ENCODE results near the gene LIPN. TPM values are rescaled to one million over a fixed set of nuclear protein-coding genes. Genes with fewer than 3 reads are reported as not detected.

Gene LIPN
- polyA plus RNA-seq, 1 donor from 2014 or later: not detected

DNA sequence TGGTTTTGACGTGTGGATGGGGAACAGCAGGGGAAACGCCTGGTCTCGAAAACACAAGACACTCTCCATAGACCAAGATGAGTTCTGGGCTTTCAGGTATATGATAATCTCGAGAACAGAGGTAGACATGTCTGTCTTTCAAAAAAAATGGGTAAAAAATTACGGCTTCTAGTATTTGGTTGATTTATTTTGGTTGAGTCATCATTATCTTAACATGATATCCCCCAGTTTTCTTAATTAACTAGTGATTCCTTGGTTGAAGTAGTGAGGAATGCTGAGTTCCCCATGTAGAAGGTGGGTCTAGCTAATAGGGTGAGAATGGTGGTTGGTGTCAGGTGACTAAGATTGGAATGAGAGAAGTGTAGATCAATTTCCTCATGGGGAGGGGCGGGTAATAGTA, 53.4 kb downstream of the LIPN start:
- no peaks in the 10 kb centered on the region for H3K27me3 ChIP-seq (ENCODE audit: insufficient read depth, low read depth, low read length)
- H3F3A ChIP-seq (ENCODE audit: insufficient read depth, low read length, poor library complexity, severe bottlenecking): no peaks in the 10 kb centered on the region
- H3K9me3 ChIP-seq (ENCODE audit: low read length): no peaks in the 10 kb centered on the region
- H3K4me3 ChIP-seq (ENCODE audit: low read length): no peak overlapping the region
- TF ChIP-seq EZH2 (IDR thresholded peaks at IDR 0.05; ENCODE audit: borderline replicate concordance, insufficient read depth, low read length, poor library complexity, severe bottlenecking) (no peak), RAD21 (conservative IDR thresholded peaks at IDR 0.05) (no peak), TAF1 (IDR thresholded peaks at IDR 0.05; ENCODE audit: low read depth) (no peak), MXI1 (conservative IDR thresholded peaks at IDR 0.05; ENCODE audit: poor library complexity, severe bottlenecking) (no peak), SMC3 (conservative IDR thresholded peaks at IDR 0.05; ENCODE audit: poor library complexity) (no peak), REST (IDR thresholded peaks at IDR 0.05; ENCODE audit: borderline replicate concordance) (no peak), POLR2AphosphoS5 (IDR thresholded peaks at IDR 0.05) (no peak), EP300 (conservative IDR thresholded peaks at IDR 0.05; ENCODE audit: poor library complexity, severe bottlenecking) (no peak)
- TF ChIP-seq, protein P1, sequence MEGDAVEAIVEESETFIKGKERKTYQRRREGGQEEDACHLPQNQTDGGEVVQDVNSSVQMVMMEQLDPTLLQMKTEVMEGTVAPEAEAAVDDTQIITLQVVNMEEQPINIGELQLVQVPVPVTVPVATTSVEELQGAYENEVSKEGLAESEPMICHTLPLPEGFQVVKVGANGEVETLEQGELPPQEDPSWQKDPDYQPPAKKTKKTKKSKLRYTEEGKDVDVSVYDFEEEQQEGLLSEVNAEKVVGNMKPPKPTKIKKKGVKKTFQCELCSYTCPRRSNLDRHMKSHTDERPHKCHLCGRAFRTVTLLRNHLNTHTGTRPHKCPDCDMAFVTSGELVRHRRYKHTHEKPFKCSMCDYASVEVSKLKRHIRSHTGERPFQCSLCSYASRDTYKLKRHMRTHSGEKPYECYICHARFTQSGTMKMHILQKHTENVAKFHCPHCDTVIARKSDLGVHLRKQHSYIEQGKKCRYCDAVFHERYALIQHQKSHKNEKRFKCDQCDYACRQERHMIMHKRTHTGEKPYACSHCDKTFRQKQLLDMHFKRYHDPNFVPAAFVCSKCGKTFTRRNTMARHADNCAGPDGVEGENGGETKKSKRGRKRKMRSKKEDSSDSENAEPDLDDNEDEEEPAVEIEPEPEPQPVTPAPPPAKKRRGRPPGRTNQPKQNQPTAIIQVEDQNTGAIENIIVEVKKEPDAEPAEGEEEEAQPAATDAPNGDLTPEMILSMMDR (IDR thresholded peaks at IDR 0.05; ENCODE audit: poor library complexity, severe bottlenecking): no peak
- no peaks in the 10 kb centered on the region for H3K9me2 ChIP-seq (ENCODE audit: insufficient read depth, low read length)
- H3K36me3 ChIP-seq (ENCODE audit: insufficient read depth, low read length): no peaks in the 10 kb centered on the region
- H3K9ac ChIP-seq (ENCODE audit: low read length): no peak overlapping the region
- no peak overlapping the region for H3K27ac ChIP-seq (ENCODE audit: low read length)
- H4K20me1 ChIP-seq (ENCODE audit: insufficient read depth): no peaks in the 10 kb centered on the region
- H2AFZ ChIP-seq (ENCODE audit: low read depth, low read length): no peak overlapping the region
- H3K4me2 ChIP-seq (ENCODE audit: low read length): no peak overlapping the region
- H3K79me2 ChIP-seq (replicated peaks; ENCODE audit: insufficient read depth, low read length): no peaks in the 10 kb centered on the region

- no peak for TF ChIP-seq POLR2AphosphoS5 (IDR thresholded peaks at IDR 0.05)
- TF ChIP-seq, protein P1 (IDR thresholded peaks at IDR 0.05; ENCODE audit: poor library complexity, severe bottlenecking): no peak
- no peak for TF ChIP-seq MXI1 (conservative IDR thresholded peaks at IDR 0.05; ENCODE audit: poor library complexity, severe bottlenecking)
- TF ChIP-seq RAD21 (conservative IDR thresholded peaks at IDR 0.05): no peak
- TF ChIP-seq REST (IDR thresholded peaks at IDR 0.05; ENCODE audit: borderline replicate concordance): no peak
- no peak for TF ChIP-seq TAF1 (IDR thresholded peaks at IDR 0.05; ENCODE audit: low read depth)
- no peak for TF ChIP-seq EP300 (conservative IDR thresholded peaks at IDR 0.05; ENCODE audit: poor library complexity, severe bottlenecking)
- TF ChIP-seq SMC3 (conservative IDR thresholded peaks at IDR 0.05; ENCODE audit: poor library complexity): no peak
- no peak for TF ChIP-seq EZH2 (IDR thresholded peaks at IDR 0.05; ENCODE audit: borderline replicate concordance, insufficient read depth, low read length, poor library complexity, severe bottlenecking)
Observed at GRCh38 chr10:88819290-88819689, 59.5 kb downstream of the LIPN start.

More at GRCh38 chr10:88819290-88819689, 59.5 kb downstream of the LIPN start:
- Histone ChIP-seq H3K4me3 (ENCODE audit: low read length) (no peak overlapping the region), H3K9me2 (ENCODE audit: insufficient read depth, low read length) (no peaks in the 10 kb centered on the region), H3K79me2 (replicated peaks; ENCODE audit: insufficient read depth, low read length) (no peaks in the 10 kb centered on the region), H3K36me3 (ENCODE audit: insufficient read depth, low read length) (no peaks in the 10 kb centered on the region), H3K27ac (ENCODE audit: low read length) (no peak overlapping the region), H3F3A (ENCODE audit: insufficient read depth, low read length, poor library complexity, severe bottlenecking) (no peaks in the 10 kb centered on the region), H3K9ac (ENCODE audit: low read length) (no peak overlapping the region), H4K20me1 (ENCODE audit: insufficient read depth) (no peaks in the 10 kb centered on the region), H3K27me3 (ENCODE audit: insufficient read depth, low read depth, low read length) (no peaks in the 10 kb centered on the region), H2AFZ (ENCODE audit: low read depth, low read length) (no peak overlapping the region), H3K4me2 (ENCODE audit: low read length) (no peak overlapping the region), H3K9me3 (ENCODE audit: low read length) (no peaks in the 10 kb centered on the region)

All from neural cell (in vitro differentiated cells).